Stimulated activated CD4-positive, alpha-beta T cell treated with anti-CD3 and anti-CD28 coated beads, Interleukin-1b, Interleukin-23, amount 100 ng/mL, for 4 hours (primary cell): Measurements from ENCODE around the gene SLC25A1.
A peak's percentile ranks its signal among the peaks of the same experiment; 100 is the strongest.

ENCODE experiments used
- DNase-seq, 2 donors: peaks; one replicate each; pipeline ENCODE4 v3.0.0-alpha.2; 2020; ENCODE audit warnings: low read depth in 2 of 2

SLC25A1 gene

DNA sequence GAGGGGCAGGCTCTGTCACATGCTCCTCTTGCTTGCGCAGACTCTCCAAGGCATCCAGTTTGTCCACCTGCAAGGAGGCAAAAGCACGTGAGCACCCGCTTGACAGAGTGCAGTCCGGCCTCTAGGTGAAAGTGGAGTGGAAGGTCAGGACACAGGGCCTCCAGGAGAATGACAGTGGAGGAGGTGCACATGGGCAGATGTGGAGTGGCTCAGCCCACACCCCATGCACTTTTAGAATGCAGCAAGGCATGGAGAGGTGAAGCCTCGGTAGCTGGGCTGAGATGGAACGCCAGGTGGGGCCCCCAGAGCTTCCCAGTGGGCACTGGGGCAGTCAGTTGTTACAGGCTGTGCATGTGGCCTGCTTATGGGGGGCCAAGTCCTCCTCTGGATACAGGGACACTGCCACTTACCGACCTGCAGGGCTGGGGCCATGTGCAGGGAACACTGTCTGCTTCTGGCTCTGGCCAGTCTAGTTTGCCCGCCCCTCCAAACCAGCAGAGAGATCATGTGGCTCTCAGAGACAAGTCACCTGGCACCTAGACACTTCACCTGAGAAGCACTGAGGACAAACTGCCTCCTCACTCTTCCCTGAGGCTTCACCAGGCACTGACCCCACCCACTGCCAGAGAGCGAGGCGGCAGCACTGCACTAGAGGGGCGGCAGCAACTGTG, 2.3 kb upstream of the SLC25A1 start:
- DNase-seq = no peak

DNA sequence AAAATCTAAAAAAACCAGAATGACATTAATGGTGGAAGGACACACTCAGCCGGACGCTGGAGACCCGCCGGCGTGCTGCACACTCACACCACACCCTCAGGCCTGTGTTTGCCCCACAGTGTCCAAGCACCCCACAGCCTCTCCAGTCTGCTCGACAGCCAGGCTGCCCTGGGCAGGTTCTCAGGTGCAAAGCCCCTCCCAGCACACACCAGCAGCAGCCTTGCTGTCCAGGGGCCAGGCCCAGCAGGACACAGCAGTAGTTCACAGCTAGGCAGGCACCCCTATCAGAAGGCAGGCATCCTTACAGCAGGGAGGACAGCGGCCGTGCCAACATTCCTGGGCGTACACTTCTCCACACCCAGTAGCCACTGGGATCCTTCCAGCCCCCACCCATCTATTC, 1.7 kb upstream of the SLC25A1 start:
- no peak for DNase-seq

DNA sequence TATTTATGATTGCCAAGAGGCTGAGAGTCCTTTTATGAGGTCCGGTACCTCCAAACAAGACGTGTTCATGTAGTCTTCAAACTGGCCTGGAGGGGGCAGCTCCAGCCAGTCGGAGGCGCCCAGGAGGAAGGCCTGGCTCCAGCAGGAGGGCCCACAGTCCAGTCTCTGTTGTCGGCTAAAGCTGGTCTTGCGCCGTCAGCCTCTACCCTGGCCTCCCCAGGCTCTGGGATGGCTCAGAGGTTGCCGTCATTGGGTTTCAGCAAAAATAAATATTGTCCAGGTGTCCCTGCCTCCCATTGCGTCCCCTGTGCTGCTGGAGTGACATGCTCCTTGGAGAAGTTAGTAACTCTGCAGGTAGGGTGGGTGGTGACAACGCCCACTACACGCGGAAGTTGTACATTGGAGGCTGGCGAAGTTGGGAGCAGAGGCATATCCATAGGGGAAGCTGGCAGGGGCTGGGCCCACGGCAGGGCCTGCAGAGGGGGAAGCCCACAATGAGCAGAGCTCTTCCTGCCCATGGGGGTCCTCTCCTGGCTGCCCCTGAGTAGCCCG, 1.0 kb upstream of the SLC25A1 start:
- DNase-seq = no peak

DNA sequence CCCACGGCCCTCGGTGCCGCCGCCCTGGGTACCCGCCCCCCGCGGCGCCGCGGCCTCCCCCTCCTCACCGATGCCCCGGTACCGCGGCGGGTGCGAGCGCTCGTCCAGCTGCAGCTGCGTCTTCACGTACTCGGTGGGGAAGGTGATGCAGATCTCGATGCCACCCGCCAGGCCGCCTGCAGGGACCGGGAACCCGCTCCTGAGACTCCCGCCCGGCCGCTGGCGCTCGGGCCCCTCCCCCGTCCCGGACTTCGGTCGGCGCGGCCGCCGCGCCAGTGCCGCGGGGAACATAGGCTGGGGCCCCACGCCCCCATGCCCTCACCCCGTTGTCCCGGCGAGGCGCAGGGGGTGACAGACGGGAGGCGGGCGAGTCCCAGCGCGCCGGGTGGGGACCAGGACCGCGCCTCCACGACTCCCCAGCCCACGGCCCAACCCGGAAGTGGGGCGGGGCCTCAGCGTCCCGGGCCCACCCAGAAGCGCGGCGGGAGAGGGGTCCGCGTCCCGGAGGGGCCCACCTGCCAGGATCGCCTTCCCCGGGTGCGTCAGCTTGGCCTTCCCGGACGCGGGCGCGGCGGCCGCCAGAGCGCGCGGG, 375 bp downstream of the SLC25A1 start:
- peak; percentile 32 to 56 for DNase-seq

DNA sequence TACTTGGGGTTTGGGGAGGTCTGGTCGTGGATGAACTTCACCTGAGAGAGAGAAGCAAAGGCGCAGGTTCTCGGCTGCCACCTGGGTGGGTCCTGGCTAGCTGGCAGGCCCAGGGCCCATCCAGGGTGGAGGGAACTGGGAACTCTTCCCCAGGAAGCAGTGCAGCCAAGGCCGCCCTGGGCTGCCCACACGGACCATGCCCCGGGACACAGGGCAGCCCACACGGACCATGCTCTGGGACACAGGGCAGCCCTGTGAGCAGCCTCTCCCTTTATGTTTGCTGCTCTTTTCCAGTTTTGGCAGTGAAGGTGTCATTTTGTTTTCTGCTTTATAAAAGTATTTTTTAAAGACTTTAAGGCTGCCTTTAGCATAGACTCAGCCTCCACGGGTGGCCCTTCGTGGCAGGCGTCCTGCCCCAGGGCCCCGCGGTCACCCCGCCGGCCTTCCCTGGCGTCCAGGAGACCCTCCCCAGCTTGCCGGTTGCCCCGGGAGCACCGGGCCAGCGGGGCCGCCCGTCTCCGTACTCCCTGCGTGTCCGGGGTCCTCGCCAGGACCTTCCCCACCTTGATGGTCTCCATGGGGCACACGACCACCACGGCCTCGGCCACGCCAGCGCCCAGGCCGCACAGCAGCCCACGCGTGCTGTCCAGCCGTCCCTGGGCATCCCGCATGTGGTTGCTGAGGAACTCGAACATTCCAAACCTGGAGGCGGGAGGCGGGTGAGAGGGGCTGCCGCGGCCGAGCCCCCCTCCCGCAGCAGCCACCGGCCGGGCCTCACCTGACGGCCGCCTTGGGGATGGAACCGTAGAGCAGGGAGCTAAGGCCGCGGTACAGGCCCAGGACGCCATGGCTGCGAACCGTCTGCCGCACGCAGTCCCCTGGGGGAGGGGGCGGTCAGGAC, 1.1 kb downstream of the SLC25A1 start:
- DNase-seq = no peak

DNA sequence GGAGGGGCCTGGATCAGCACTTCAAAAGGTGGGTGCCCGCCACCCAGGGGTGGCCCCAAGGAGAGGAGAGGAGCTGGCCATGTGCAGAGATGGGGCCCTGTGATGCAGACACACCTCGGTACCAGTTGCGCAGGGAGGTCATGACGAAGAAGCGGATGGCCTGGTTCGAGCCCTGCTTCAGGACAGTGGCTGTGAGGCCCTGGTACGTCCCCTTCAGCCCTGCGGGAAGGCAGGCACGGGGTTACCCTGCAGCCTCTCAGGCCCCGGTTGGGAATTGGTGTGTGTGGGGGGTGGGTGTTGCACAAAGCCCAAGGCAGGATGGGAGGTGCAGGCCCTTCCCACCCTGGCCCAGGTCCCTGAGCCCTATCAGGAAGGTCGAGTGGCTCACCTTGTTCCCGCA, 1.8 kb downstream of the SLC25A1 start:
- DNase-seq = no peak

DNA sequence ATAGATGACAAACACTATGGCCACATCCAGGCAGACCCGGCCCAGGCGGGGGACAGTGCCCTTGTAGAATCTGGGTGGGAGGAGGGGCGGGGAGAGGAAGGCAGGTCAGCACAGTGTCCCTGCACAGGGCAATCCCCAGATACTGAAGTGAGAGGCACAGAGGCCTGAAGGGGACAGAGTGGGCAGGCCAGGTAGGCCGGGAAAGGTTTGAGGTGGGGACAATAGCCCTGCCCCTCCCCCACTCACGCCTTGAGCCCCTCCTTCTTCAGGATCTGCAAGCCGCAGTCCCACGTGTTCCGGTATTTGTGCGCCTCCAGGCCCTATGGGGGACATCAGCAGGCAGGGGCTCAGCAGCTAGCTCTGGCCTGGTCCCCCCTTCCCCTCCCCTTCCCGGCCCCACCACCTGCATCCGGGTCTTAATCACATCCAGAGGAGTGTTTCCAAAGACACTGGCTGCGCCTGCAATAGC, 2.3 kb downstream of the SLC25A1 start:
- DNase-seq = no peak

DNA sequence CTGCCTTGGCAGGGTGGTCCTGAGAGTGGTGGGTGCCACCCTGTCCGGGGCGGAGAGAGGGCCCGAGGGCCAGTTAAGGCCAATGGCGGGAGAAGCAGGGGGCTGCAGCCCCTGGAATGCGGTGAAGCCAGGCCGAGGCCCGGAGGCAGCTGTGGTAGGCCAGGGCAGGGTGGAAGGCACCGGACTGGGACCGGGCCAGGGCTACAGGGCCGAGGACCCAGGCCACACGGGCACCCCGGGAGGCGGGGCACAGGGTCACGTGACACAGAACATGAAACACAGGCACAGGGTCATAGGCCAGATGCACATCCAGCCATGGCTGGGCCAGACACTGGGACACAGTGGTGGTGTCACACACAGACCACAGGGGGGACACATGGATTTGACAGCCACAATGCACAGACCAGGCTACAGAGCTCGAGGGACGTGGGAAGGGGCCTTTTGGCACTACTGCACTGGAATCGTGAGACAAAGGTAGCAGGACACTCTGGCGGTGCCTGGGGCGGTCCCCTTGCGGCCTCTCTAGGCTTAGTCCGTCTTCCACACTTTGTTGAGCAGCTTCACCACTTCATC, 2.8 kb downstream of the SLC25A1 start:
- DNase-seq = no peak

DNA sequence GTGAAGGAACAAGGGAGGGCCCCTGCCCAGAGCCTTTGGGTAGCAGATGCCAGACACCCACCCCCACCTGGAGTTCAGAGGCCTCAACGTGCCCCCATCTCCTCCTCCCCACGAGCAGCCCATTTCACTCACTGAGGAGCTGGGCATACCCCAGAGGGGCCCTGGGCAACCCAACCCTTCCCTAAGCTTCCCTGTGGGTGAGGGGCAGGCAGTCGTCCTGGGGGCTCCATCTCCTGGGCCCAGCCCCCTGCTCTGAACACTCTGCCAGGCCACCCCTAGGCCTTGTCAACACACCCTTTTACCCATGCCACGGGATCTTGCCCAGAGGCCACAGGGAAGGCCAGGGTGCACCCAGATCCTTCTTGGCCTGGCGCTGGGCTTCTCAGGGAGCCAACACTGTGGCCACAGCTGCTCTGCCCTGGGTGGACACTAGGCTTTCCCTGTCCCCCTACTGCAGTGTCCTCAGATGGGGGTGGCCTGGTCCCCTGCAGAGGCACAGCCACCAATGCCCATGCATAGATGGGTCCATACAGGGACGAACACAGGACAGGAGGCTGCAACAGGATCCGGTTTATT, 3.4 kb downstream of the SLC25A1 start:
- no peak for DNase-seq

DNA sequence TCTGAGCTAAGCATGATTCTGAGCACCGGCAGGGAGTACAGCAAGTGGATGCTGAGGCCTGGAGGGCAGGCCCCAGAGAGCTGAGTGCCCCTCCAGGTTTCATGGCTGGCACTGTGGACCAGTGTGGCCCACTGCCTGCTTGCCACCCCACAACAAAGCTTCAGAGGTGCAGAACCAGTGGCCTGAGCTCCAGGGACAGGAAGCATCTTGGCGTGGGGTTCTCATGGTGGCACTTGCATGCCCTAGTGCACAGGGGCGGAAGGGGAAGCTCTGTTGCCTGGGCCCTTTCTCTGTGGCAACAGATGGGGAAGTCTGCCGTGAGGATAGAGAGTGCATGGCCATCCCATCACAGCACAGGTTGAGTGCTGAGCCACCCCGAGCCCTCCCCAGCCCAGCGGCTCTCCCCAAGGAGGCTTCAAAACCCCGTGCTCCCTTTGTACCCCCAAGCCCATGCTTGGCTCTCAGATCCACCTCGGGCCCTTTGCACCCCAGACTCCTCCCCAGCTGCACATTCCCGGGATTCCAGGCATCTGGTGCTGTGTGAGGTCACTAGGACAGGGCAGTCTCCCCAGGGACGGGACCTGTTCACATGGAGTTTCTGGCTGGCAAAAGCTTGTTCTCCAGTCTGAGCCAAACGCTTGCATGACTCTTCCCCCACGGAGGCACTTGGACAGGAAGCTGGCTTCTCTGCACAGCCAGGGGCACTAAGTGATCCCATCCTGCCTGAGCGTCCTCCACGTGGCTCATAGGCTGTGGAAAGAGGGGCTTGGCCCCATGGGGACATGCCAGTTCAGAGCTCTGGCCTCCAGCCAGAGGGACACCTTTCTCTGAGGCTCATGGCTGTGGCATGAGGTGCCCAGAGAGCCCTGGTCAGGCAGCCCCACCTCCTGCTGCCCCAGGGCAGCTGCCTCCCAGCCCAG, 4.2 kb downstream of the SLC25A1 start:
- DNase-seq = no peak

DNA sequence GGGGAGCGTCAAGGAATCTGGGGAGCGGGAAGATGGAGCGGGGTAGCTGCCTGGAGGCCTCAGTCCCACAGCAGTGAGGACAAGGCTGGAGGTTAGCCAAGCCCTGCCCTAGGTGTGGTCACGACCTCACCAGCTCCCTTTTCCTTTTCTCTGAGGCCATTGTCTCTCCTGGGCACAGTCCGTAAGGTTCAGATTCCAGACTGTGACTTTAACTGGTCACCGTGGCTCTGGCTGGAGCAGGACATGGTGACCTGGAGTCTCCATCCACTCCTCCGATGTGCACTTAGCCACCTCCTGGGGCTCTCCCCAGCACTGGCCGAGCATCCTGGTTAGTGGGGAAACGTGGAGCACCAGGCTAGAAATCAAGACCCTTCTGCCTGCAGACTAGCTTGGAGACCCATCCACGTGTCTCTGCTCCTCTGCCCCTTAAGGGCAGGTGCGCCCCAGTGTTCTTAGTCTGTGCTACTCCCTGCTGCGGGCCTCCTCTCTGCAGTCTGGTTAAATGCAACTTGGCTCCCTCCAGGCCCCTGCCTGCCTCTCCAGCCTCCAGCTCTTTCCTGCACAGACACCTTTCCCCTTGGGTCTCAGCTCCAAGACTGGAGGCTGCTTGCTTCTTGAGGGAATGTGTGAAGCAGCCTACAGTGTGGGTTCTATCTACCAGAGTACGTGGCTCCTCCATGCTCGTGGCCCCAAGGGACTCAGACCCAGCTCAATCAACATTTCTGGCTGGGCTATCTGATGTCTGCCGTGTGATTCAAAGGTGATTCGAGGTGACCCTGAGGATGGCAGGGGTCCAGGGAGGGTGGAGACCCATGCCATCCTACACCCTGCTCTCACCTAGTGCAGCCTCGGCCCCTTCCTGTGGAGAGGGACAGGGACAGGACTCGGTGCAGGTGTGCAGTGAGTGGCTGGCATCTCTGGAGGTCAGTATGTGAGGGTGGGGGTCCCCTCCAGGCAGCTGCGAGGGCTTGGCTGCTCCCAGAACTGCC, 5.2 kb downstream of the SLC25A1 start:
- no peak for DNase-seq

DNA sequence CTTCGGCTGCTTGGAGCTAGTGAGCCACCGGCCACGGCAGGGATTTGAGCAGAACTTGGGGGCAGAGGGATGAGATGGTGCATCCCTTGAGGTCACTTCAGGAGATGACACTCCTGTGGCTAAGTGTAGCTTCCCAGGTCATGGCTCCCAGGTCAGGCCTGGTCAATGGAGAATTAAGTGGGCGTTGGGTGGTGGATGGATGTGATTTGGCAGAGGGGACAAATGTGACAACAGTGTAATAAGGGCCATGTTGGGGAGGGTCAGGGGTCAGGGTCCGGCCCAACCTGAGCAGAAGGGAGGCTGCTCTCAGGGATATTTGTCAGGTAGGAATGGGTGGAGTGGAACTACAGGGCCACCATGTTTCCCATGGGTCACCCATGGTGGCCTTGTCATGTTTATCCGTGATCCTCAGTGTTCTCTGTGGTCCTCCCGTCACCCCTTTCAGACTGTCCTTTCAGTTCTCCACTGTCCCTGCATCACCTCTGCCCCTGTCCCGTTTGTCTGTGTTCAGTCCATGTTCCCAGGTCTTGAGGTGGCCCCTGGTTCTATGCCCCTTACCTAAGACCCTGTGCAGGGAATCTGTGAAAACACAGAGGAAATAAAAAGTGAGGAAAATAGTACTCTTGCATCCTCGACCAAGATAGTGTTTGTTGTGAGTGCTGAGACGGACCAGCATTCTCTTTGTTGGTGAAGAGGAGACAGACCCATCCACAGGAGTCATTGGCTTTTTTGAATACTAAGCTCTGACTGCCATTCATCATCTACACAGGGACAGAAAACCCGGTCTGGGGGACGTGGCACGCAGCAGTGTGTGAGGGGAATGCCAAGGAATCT, 6.1 kb downstream of the SLC25A1 start:
- no peak for DNase-seq

DNA sequence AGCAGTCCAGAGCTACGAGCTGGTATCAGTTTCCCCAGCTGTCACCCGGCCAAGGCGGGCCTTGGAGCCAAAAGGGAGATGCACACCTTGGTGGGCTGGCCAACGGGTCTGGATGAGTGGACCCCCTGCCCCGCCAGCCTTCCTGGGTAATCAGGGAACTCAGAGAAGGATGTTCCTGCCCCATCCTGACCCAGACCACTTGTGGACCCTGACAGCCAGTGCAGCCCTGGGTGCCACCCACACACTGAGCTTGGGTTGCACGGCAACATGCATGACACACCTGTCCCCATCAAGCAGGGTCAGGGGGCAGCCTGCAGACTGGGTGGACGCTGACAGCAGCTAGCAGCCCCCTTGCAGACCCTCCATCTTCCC, 8.6 kb downstream of the SLC25A1 start:
- DNase-seq = no peak

DNA sequence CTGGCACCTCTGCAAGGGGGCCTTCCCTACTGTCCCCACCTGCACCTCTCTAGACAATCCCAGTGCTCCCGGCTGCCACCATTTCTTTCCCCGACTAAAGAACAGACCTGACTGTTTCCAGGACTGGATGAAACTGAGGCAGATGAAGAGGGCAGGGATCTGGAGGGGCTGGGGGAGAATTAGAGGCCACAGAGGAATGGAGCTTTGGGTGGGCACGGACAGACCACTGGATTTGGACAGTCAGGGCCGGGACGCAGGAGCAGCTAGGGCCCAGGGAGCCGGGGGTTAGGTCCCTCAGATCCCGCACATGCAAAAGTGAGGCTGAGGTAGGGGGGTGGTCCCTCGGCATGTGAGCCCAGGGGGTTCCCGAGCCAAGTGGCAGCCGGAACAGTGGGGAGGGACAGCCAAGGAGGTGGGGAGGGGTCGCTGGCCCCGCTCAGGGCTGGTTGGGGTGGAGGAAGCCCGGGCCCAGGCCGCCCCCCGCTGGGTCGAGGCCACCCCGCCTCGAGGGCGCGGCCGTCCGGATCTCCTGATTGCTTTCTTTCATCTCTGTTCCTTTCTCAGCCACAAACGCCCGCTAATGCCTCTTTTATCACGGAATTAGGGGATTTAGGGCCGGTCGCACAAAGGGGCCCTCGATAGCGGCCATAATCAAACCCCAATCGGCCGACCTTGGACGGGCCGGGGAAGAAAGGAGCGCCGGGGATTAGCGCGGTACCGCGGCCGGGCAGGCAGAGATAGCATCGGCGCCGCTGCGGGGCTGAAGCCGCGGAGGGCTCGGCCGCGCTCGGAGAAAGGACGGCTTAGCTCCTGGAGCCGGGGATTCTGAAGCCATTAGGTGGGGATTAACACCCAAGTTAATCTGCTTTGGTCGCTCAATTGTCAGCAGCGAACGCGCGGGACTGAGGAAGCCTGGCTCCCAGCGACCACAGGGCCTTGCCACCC, 9.3 kb downstream of the SLC25A1 start:
- DNase-seq = no peak

DNA sequence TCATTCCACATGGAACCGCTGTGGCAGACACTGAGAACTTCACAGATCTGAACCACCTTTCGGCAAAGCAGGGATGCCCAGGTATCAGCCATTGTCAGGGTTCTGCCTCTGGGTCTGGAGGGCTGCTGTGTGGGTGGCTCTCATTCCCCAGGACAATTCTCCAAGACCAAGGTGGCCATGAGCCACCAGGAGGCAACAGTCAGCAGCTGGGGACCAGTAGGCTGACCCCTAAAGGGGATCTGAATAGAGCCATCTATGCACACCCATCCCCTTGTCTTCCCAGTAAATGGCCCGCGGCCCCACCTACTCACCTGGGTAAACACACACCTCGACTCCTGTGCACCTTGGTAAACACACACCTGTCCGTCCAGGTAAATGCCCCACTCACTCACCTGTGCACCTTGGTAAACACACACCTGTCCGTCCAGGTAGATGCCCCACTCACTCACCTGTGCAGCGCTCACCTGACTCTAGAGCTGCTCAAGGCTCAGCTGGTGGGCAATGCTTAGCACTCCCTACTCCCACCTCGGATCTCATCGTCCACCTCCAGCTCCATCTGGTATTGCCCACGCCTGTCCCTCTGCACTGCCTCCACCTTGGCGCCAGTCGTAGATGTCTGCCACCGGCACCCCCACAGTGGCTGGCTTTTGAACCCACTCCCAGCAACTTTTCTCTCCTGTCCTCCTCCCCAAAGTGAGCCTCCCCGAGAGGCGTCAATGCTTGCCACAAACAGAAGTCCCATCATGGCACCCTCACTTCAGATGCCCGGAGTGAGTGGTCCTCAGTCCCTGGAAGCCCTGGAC, 10.2 kb downstream of the SLC25A1 start:
- no peak for DNase-seq

DNA sequence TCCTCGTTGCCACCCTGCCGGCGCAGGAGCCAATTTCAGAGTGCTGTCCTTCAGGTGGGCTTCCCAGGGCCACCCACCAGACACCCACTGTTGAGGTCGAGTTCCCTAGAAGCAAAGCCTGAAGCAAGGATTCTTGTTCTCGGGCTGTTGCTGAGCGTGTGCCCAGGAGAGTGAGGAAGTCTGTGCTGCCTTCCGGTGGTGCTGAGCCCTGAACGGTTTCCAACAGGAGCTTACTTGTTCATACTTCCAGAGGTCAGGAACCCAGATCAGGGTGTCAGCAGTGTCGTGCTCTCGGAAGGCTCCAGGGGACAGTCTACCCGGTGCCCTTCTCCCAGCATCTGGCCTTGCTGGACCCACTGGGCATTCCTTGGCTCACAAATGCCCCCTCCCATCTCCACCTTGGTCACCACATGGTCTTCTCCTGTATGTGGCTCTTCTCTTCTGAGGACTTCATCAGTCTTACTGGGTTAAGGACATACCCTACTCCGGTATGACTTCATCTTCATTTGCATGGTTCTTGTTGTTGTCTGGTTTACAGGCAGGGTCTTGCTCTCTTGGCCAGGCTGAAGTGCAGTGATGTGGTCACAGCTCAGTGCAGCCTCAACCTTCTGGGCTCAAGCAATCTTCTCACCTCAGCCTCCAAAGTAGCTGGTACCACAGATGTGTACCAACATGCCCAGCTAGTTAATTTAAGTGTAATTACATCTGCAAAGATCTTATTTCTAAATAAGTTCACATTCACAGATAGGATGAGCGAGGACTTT, 11.2 kb downstream of the SLC25A1 start:
- DNase-seq = no peak
